DMS 273 (cell line): ENCODE results near the gene TBXAS1.

Experiments used
- DNase-seq: peaks from one replicate; lab custom pipeline; 2025; ENCODE audit not compliant: unreplicated experiment; lab: John Stamatoyannopoulos, UW

The TBXAS1 gene

DNA sequence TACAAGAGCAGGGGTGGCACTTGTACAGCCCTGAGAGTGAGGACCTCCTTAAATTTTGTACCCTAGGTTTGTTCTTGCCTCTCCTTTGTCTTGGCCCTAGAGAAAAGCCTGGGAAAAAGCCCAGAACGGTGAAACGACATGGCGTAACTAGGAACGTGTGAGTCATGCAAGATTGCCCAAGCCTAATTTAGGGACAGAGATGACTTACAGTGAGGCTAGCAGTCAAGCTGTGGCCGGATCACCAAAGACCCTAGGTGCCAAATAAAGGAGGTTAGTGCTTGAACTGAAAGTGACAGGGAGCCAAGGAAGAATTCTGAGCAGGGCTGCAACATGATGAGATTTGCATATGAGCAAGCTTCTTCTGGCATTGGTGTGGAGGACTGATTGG is 25.1 kb downstream of the TBXAS1 start:
- no peak for DNase-seq

DNA sequence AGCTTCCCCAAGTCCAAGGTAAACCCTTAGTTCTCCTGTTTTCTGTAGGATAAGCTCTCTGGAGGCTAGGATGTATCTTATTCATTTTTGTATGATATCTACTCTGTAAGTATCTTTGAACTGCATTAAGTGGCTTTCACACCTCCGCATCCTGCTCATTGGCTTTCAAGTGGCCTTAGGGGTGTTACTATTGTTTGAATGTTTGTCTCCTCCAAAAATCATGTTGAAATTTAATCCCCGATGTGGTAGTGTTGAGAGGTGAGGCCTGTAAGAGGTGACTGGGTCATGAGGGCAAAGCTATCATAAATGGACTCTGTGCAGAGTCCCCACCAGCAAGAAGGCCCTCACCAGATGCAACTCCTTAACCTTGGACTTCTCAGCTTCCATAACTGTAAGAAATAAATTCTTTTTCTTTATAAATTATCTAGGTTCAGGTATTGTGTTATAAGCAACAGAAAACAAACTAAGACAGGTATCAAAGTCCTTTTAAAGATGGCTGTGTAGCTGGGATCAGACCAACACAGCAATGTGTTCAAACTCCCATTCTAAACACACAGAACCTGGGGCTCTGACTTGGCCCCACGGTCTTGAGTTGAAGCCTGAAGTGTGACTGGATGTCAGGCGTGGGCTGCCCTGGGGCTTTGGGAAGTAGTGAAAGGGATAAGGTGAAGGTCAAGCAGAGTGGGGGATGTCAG is 25.9 kb downstream of the TBXAS1 start:
- no peak for DNase-seq

DNA sequence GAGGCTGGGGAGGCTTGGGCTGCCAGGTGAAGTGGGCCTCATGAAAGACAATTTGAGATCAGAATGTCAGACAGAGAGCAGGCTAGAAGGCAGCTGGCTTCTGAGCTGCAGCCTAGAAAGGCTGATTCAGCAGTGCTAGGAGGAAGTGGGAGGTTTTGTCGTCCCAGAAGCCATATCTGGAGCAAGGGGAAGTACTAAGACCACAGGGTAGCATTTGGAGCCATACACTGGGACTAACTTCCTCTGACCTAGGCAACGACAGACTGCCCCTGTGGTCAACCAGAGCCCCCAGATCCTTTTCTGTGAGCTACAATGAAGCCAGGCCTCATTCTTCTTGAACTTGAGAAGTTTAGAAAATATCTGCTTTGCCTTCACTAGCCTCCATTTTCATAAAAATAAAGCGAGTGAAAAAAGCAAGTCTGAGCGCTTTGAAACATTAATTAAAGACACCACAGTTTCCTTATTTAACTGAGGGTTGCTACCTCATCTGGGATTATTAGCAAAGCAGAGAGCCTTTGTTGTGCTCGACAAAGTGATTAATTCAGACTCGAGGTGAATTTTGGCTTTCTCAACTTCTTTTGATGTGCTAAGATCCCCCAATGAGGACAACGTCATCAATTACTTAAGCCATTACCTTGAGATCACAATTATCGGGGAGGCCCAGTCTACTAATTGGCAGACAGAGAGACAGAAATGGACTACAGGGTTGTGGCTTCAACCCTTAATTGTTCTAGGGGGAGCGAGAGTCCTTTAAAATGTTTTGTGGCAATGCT is 26.6 kb downstream of the TBXAS1 start:
- DNase-seq: no peak

DNA sequence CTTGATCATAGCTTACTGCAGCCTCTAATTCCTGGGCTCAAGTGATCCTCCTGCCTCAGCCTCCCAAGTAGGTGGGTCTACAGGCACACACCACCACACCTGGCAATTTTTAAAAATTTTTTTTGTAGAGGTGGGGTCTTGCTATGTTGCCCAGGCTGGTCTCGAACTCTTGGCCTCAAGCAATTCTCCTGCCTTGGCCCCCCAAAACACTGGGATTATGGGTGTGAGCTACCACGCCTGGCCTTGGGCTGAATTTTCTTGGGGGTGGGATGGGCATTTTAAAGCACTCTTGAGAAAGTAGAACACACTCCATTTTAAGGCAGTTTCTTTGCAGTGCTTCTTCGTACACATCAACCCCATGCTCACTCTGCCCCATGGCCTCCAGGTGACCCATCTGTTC is 28.7 kb downstream of the TBXAS1 start:
- DNase-seq: no peak

DNA sequence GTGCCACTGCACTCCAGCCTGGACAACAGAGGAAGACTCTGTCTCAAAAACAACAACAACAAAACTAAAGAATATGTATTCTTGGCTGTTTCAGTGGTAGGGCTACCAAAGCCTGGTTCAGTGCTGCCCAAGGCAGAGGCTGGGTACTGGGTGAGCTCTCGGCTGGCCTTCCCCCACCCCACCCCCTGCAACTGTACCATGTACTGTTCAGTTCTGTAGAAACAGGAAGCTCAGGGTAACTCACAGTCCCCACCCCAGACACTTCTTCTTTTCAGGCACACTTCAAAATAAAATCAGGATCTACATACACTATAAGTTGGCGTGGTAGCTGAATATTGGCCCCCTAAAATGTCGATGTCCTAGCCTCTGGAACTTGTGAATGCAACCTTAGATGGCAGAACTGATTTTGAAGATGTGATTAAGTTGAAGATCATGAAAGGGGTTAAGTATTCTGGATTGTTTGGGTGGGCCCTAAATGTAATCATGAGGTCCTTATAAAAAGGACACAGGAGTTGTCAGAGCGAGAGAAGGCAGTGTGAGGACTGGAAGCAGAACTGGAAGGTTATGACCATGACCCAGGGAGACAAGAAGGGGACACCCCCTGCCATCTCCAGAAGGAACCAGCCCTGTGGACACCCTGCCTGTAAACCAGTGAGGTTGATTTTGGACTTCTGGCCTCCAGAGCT is 31.2 kb downstream of the TBXAS1 start:
- DNase-seq: no peak

DNA sequence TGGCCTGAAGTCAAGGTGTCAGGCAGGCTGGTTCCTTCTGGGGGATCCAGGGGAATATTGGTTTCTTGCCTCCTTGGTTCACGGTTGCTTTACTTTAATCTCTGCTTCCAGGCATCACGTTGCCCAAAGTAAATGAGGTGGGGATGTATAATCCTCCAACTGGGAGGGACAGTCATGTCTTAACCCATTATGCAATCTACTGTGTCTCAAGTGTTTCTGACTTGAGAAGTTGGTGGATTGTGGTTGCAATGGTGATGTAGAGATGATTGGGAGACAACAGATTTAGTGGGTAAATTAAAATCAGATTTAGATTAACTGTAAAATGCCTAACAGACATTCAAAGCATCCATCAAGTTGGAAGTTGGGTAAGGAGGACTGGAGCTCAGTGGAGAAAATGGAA is 32.7 kb downstream of the TBXAS1 start:
- no peak for DNase-seq

DNA sequence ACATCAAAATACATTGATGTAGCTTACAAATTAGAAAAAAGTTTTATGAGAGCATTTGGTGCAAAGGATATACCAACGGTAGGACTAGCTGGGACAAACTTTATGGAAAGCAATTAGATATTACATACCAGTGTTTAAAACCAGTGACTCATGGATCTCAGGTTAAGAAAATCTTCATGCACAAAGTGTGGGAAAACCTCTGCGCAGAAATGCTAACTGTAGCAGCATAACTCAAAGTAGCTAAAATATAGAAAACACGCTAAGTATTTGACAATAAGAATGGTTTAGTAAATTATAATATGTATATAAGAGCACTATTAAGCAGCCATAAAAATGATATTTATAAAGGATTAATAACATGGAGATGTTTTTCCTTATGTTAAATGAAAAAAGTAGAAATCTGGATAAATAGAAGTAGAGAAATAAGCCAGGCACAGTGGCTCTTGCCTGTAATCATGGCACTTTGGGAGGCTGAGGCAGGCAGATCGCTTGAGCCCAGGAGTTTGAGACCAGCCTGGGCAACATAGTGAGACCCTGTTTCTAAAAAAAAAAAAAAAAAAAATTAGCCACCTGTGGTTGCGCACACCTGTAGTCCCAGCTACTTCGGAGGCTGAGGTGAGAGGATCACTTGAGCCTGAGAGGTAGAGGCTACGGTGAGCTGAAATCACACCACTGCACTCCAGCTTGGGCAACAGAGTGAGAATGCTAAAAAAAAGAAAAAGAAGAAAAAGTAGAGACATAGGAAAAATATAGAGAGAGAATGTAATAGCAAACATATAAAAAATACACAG is 37.2 kb downstream of the TBXAS1 start:
- DNase-seq: no peak

DNA sequence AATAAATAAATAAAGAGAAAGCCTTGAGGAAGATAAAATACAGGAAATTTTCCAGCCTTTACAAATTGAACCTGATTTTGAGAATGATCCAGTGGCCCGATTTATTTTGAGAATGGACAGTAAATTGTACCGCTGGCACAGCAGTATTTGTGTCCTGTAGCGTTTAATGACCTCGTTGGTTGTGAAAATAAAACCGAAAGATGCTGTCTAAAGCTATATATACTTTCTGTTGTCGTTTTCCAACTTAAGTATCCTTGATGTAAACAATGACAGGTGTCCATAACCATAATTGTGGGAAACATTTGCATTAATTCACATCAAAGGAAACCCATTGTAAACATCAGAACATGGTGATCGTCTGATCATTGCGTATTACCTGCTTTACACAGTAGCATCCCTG is 38.8 kb downstream of the TBXAS1 start:
- DNase-seq: no peak

DNA sequence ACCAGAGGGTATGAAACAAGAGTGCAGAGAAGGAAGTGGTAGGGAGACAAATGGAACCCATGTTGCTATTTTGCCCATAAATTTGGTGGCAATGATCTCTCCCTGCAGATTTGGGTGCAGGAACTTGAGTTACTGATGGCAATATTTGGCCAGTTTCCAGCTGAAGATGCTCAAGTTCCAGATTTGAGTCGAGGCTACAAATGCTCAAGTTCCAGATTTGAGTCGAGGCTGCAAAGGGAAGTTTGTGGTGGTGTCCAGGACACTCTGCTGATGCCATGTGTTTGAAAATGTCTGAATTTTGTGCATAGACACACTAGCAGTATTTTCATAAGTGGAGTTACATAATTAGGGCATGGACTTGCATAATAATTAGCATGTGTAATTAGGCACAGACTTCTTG is 40.8 kb downstream of the TBXAS1 start:
- peak; percentile 16 for DNase-seq

DNA sequence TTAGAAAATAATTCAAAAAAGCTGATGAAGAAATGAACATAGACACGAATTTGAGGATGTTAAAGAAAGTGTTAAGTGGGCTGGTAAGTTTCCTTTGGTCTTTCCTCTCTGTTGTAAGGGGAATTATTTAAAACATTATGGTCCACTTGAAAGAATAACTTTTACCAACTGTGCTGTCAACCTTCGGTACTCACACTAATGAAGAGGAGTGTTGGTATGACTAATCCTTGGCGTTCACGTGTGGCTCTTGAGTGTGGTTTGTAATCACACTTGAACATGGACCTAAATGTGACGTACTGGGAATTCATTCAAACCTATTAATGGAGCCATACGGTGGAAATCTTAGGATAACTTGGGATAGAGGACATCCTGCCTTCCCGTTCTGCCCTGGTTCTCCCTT is 41.3 kb downstream of the TBXAS1 start:
- DNase-seq: peak; percentile 25

DNA sequence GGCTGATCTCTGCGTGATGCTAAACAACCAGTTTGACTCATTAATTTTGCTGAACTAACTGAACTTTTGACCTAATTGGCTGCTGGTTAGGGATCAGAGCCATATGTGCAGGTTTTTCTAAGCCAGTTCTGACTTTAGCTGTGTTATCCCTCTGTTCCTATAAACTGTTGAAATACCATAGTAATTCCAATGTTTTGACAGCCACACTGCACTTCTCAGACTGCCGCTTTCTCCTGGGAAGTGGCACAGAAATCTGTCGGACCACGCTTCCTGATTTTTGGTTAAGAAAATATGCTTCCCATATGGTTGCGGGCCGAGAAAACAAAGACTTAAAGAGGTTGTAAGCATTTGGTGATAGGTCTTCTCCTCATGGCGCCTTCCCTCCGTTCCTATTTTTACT is 42.3 kb downstream of the TBXAS1 start:
- peak; percentile 79 for DNase-seq

DNA sequence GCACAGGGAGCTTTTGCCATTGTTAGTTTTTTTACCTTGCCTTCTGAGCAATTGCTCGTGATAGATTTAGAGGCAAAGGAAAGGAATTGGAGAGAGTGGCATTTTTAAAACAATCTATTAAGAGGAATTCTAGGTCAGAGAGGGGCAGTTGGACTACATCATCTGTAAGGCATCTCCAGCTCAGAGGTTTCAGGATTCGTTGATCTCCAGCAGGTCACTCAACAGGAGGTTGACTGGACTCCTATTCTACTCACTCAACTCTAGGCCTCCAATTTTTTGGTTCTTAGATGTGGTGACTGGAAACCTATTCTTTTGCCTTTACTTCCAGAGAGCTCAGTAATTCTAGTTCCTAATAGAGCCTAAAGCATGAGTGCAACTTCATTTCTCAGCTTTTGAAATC is 42.8 kb downstream of the TBXAS1 start:
- peak; percentile 50 for DNase-seq

DNA sequence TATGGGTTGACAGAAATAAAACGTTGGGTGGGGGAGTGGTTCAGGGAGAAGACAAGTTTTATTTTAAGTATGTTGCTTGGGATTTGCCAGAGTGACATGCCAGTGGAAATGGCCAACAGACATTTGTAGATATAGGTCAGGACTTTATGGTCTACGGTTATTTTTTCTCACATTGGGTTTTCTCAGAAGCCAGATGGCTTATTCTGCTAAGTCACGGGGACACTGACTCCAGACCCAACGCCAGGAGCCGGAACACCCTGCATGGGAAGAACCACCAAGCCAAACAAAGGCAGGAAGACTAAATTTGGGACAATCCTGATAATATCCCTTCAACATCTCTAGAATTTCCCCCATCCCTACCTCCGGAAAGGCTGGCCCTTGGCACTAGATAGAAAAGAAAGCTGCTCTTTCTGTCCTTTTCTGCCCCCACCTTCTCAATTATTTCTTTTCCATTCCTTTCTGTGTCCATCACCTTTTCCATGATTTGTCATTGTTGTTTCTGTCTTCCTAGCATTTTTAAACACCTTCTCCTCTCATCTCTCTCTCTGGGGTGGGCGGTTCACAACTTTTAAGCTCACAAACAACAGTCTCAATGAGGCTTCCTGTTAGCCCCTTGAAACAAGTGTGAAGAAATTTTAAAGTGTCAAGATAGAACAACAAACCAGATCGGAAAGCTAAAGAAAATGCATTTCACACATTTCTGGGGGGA is 44.7 kb downstream of the TBXAS1 start:
- no peak for DNase-seq

DNA sequence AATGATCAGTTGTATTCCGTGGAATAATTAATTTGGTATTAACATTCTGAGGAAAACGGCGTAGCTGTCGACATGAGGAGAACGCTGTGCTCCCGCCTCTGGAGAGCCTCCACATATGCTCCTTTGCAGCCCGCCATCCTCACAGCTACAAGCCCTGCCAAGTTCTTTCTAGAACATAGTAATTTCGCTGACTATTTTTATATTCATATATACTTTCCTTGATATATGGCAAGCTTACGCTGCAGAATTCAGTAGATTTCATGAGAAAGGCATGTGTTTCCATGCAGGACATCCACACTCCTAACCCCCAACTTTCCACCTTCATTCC is 45.2 kb downstream of the TBXAS1 start:
- DNase-seq: no peak

DNA sequence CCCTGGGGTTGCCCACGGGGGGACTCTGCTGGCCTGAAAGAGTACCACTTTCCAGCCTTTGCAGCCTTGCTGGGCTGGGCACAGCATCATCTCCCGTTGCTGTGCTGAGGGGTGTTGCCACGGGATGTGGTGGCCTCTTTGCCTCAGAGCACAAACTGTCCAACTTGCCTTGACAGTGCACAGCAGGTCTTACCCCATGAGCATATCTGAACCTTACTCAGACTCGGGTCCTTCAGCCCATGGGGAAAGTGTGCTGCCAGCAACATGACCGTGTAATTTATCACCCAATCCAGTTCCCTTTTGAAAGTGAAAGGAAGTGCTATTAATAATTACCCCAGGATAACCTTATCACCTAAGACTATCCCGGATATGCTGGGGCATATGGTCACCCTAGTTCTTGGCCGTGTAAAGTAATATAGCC is 46.8 kb downstream of the TBXAS1 start:
- no peak for DNase-seq

DNA sequence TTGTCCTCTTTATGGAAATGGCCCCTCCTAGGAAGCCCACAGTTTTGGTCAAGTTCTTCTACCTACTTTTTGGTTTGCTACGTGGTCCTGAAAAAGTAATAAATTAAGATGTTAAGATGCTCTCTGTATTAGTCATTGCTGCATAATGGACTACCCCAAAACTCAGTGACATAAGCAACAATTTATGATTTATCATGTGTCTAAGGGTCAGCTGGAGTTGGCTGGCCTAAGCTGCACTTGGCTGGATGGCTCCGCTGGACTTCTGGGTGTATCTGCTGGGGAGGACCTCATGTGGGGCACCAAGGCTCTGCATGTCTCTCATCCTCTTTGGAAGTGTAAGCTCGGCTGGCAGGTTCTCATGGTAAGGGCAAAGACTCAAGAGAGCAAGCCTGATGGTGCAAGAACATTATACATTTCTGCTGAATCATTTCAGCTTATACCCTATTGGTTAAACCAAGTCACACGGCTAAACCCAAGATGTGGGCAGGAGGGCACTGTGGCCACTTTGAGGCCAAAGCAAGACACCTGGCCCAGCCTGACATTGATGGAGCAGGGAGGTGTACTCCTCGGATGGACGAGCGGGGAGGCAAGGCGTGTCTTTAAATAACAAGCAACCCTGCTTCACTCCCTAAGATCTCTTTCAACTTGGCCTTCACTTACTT is 47.7 kb downstream of the TBXAS1 start:
- no peak for DNase-seq

DNA sequence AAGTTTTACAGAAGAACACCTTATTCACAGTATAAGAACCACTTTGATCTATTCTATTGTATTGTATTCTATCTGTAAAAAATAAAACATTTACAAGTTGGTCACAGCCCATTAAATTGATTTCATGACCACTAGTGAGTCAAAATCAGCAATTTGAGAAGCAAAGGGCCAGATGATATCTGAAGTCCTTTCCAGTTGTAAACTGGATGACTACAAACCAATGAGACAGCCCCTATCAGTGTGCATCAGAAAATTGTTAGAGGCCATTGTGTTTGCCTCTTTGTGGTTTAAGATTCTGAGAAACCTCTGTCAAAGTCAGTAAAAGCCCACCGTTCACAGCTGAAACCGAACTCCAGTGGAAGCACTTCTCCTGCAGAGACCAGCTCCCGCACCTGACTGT is 54.8 kb downstream of the TBXAS1 start:
- no peak for DNase-seq

DNA sequence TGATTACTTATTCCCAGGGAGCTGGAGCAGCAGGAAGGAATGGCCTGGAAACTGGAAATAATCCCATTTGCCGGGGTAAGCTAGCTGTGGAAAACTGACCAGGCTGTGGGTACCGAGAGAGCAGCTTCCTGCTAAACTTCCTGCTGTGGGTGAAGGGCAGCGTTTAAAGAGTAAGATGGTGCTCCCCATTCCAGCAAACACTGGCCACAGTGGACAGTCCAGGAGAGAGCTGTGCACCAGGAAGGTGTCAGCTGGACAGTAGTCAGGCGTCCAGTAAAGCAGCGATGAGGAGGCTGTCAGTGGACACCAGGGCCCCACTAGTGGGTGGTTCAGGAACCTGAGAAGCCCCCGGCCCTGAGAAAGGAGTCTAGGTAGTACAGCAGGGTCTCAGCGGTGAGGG is 55.4 kb downstream of the TBXAS1 start:
- no peak for DNase-seq

DNA sequence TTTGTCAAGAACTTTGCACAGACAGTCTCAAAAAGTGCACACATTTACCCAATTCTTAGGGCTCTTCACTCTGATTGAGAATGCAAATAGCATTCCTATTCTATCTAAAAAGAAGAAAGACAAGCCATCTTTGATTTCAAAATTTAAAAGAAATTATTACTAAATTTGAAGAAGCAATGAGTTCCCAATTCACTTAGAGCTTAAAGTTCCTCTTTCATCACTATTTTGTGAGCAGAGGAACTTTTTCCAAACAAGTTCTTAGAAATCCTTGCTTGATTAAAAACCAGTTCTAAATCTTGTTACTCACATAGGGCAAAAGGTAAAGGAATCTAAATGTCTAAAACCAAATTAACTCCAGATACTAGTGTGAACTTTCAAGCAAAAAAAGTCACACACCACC is 56.4 kb downstream of the TBXAS1 start:
- no peak for DNase-seq

DNA sequence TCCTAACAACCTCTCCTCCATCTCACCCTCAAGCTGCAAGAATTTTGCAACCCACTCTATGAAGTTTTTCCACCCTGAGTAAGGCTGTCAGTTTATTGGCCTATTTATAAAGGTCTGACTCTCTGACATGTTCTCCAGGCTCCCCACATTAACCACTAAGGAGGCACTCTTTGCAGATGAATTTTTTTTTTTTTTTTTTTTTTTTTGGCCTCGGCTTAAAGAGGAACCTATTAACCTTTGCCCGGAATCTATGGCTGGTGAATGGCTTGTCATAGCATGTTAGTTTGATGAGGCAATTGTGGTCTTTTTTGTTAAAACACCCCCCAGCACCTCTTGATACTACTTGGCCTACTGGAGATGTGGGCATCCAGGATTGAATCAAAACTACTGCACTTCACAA is 57.1 kb downstream of the TBXAS1 start:
- DNase-seq: no peak
